GM23248 (cell line): ENCODE results near the gene NINL.

ENCODE experiments used
- EZH2 ChIP-seq: fragments of 200-600 bp; sonication (generic); IDR thresholded peaks from 2 replicates; pipeline ENCODE4 v1.6.1; 2018; ENCODE audit warnings: antibody characterized with exemption, mild to moderate bottlenecking; ENCODE audit not compliant: insufficient read depth, poor library complexity, severe bottlenecking
- EZH2phosphoT487 ChIP-seq: fragments of 200-600 bp; sonication (generic); IDR thresholded peaks from 2 replicates; pipeline ENCODE4 v1.6.1; 2018; ENCODE audit warnings: antibody characterized with exemption, moderate library complexity, mild to moderate bottlenecking, low read depth; ENCODE audit not compliant: insufficient read depth

DNA sequence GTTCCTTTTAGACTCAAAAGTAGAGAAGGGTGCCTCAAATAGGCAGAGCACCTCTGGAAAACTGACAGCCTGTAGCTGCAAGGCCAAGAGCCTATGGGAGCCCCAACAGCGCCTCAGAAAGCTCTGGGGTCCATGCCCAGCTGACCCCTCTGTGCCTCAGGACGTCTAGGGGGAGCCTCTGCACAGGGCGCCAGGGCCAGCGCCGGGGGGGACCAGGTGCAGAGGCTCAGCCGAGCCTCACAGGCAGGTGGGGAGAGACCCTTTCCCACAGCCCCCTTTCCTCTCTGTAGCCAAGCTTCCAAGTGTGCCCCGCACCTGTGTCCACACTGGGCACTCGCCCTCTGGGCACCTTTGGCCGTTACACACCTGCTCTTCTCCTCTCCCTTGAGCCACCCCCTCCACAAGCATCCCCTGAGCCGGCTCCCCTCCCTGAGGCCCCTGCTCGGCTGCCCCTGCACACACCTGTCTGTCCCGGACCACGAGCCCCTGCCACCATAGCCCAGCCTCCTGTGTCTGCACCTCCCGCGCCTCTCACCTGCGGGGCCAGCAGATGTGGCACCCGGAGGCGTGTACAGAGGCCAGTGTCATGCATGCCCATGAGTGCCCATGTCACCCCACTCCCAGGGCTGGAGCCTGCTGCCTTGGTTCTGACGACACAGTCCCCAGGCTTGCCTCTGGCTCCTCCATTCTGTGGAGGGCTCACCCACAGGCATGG is 124.6 kb downstream of the NINL start:
- TF ChIP-seq EZH2phosphoT487, result no peak
- TF ChIP-seq EZH2, result no peak
